ENCODE data around the gene LY6G6D.
A peak's percentile ranks its signal among the peaks of the same experiment; 100 is the strongest.
"Not testable (repeated sequence)": the region's sequence is repeated elsewhere in the genome, so short reads cannot be mapped to it uniquely, and the experiment has no call there.

The LY6G6D gene

DNA sequence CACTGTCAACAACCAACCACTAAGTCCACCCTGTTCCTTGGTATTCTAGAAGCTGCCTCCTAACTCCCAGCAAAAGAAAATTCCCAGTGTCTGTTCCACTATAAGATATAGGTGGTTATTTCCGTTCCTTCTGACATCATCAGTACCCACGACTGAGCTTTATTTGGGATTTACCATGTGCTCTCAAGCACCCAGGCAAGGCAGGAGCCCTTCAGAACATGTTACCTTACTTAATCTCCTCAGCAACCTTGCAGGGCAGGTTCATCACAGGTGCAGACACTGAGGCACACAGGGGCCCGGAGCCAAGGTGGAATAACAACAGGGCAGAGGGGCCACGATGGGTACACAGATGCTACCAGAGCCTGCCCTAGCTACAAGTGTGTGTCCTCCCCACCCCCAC lies 22.8 kb upstream of the LY6G6D start:
- DNase-seq (ENCODE audit: low read depth): no peak

- DNase-seq (ENCODE audit: low read depth): no peak
These were observed 22.3 kb upstream of the LY6G6D start for GRCh38 chr6:31692886-31693285.

GRCh38 chr6:31693535-31693934 lies 21.6 kb upstream of the LY6G6D start:
- DNase-seq (ENCODE audit: low read depth): no peak

DNA sequence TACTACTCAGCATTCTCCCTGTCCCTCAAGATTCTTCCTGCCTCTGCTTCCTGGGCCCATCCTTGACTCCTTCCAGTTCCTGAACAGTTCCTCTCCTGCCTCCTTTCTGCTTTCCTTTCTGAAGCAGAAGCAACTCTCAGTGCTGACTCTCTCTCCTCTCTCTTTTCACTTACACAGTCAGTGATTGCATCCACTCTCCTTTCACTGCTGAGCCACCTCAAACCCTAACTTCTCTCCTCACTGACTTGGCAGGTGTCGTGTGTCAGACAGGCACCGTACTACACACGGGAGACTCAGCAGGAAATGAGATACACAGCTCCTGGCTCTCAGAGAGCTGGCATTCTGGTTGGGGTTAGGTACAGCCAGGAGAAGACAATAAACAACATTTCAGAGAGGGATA lies 17.6 kb upstream of the LY6G6D start:
- no peak for DNase-seq (ENCODE audit: low read depth)

GRCh38 chr6:31700740-31701401 lies 14.3 kb upstream of the LY6G6D start:
- DNase-seq (ENCODE audit: low read depth): no peak

DNA sequence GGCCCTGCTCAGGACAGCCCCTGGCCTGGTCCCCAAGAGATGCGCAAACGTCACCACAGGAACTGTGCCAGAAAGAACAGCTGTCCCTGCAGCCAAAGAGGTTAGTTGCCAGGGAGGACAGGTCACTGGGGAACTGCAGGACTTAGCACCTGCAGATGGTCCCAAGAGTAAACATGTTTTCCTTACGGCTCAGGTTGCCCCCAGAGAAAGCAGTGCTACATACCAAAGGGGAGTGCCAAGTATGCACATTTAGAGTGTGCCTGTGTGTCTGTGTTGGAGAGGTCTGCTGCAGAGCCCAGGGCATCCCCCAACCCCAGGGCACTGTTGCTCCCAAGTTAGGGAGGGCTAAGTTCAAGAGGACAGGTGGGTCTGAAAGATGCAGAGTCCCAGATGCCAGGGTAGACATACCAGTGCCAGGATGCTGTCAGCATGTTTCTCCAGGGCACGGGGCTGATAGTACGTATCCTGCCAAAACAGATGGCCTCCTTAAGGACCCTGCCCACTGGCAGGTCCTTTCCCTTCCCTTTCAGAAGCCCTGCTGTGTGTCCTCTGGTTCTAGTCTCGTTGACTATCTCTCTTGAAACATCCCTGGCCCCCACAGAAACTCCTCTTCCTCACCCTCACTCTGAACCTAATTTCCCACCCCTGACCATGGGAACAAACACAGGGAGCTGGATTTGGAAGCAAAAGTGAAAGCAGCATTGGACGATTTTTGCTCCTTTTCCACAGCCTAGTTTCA lies 13.3 kb upstream of the LY6G6D start:
- DNase-seq (ENCODE audit: low read depth): no peak

GRCh38 chr6:31702405-31702818 lies 12.7 kb upstream of the LY6G6D start:
- peak; percentile 31 for DNase-seq (ENCODE audit: low read depth)

DNA sequence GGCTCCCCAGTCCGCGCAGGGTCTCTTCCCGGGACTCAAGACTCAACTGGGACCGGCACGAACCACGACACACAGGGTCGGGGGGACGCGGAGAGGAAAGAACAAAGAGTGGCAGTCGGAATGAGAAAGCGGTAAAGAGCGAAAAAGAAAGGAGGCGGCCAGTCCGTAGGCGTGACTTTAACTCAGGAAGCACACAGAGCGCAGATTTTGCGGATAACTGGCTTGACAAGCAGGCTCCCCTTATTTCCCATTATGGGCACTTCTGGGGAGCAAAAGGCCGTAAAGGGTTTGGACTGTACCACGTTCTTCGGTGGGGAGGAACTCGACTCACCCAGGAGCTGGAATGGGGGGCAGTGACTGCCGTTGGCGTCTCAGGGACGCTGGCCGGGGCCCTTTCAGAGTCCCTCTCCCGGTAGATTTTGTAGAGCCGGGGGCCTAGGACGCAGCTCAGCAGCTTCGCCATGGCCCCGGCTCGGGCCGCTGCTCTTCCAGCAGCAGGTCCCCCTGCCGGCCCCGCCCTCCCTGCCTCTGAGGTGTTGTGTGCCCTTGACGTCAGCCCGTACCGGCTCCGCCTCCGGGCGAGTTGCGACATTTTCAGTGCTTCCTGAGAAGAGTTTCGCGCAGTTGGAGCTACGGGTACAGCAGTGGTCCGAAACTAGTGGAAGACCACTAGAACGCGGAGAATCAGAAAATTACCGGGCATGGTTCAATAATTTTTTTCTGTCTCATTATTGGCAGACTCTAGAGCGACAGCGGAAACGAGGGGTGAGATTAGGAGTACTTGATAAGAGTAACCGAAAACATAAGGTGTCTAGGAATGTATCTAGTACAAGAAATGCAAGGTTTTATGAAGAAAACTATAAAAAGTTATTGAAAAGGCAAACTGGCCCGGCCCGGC lies 12.1 kb upstream of the LY6G6D start, which contains the start of gene ABHD16A:
Gene ABHD16A (minus strand): TSS at position 506 of the 898 bp plus-strand sequence. CDS start 43 bp downstream, at position 463.
- peak; percentile 98 for DNase-seq (ENCODE audit: low read depth)

DNA sequence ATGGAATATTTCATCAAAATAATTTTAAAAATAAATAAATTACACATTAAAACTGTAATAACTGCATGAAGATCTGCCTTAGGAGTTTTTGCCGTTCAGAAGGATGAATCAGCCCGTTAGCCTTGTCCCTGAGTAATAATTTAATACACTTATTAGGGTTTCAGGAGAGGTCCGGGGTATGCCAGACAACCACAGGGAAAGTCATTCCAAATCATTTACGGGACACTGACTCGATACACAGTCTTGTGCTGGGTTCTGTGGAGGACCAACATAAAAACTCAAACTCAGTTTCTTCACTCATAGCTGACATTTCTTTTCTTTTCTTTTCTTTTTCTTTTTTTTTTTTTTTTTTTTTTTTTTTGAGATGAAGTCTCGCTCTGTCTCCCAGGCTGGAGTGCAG lies 9.2 kb upstream of the LY6G6D start:
- DNase-seq (ENCODE audit: low read depth): no peak

DNA sequence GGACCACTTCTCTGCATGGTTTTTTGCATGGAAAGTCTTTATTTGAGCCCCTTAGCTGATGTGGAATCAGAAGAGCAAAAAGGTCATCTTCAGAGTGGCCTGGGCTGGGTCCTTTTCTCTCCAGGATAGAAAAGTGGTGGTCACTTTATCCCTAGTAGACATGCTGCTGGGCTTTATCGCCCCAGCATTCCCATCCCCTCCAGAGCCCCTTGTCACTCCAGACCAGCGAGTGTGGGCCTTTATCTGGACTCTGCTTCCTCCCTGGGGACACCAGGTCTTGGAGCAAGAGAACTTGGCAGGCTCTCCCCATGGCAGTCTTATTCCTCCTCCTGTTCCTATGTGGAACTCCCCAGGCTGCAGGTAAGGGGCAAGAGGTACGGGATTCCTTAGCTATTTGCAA lies 8.5 kb upstream of the LY6G6D start, which contains the start of gene LY6G6F:
Gene LY6G6F (plus strand): TSS at position 268 of the 400 bp plus-strand sequence. CDS start 41 bp downstream, at position 309.
- DNase-seq (ENCODE audit: low read depth): no peak

GRCh38 chr6:31707701-31708100 lies 7.4 kb upstream of the LY6G6D start:
- no peak for DNase-seq (ENCODE audit: low read depth)

DNA sequence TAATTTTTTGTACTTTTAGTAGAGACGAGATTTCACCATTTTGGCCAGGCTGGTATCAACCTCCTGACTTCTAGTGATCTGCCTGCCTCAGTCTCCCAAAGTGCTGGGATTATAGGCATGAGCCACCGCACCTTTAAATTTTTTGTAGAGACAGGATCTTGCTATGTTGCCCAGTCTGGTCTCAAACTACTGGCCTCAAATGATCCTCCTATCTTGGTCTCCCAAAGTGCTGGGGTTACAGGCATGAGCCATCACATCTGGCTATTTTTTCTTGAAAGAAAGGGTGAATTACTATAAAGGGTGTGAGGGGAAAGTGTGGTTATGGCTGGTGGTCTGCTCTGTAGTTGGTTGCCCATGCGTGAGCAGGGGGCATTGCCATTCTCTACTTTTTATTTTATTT lies 6.9 kb upstream of the LY6G6D start:
- DNase-seq (ENCODE audit: low read depth): no peak

DNA sequence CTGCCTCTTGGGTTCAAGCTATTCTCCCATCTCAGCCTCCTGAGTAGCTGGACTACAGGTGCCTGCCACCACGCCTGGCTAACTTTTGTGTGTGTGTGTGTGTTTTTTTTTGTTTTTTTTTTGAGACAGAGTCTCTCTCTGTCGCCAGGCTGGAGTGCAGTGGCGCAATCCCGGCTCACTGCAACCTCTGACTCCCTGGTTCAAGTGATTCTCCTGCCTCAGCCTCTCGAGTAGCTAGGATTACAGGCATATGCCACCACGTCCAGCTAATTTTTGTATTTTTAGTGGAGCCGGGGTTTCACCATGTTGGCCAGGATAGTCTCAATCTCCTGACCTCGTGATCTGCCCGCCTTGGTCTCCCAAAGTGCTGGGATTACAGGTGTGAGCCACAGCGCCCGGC lies 6.0 kb upstream of the LY6G6D start:
- not testable (repeated sequence) for DNase-seq (ENCODE audit: low read depth)

GRCh38 chr6:31710523-31711219 lies 4.5 kb upstream of the LY6G6D start:
- no peak for DNase-seq (ENCODE audit: low read depth)

DNA sequence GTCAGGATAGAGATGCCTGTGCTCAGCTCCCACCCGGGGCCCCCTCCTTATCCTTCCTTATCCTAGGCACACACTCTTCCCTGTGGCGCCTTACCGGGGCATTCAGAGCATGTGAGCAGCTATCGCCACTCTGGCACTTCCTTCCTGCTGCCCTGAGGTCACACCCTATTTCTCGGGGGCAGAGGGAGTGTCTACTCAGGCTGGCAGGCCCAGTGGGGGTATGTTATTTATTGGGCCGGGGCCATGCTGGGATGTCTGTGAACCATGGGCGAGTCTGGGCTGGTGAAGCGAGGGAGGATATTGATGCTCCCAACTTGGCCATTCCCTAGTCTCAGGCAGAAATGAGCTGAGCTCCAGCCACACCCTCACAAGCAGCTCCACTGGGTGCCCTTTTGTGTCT lies 3.9 kb upstream of the LY6G6D start:
- no peak for DNase-seq (ENCODE audit: low read depth)

- no peak for DNase-seq (ENCODE audit: low read depth)
These were observed 2.9 kb upstream of the LY6G6D start for GRCh38 chr6:31712296-31712695.

DNA sequence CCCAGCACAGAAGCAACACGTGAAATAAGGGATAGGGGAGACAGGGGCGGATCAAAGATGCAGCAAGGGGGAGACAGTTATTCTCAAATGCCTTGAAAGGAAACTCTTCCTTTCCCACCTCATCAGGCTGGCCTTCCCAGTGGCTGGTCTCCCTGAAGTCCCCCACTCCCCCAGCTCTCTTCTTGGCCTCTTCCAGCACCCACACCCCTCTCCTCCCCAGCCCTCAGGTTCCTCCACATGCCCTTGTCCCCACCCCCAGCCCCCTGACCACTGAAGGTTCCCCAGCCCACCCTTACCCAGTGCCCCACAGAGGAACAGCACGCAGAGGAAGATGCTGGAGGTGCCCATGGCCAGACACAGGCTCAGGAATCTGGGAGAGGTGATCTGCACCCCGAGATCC lies 1.7 kb upstream of the LY6G6D start:
- no peak for DNase-seq (ENCODE audit: low read depth)

DNA sequence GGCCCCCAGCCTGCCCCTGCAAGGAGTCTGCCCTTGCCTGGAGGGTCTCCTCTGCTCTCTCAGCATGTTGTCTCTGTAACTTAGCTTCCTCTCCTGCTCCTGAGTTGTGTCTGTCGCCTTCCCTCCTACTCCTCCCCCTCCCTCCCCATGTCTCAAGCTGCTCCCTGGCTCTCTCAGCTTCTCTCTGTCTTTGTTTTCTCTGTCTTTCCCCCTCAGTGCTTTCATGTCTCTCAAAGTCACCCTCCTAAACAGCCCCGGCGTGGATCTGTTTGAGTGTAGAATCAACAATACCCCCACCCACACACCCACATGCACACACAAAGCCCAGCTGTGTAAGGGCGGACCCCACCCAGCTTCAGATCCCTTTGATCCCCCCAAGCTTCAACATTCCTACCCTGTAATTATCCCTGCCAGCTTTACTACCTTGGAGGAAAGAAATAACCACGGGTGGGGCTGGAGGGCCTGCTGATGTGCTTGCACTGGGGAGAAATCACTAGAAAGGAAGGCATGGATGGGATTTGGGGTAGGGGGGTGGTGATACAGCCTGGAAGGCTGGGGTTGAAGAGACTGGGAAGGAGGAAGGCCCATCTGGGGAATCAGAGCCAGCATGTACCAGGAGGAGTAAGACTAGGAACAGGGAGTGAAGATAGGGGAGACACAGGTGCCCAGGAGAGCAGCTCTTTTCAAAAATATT lies 1.0 kb upstream of the LY6G6D start:
- DNase-seq (ENCODE audit: low read depth): no peak

GRCh38 chr6:31717499-31718222 lies 2.5 kb downstream of the LY6G6D start:
- no peak for DNase-seq (ENCODE audit: low read depth)

DNA sequence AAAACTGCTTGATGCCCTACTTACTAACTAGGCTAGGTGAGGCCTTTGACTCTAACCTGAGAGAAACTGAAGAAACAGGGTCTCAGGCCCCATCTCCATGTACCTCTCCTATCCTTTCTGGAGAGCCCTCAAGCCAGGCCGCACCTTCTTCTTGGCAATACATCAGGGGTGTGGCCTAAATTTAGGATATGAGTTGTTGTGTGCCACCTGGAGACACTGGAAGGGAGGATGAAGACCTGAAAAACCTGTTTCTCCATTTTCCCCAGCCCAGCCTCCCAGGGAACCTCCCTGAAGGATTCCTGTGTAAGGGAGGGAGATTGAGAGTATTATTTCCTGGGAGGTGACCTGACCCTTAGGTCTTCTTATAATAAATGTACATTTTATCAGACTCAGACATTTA lies 3.1 kb downstream of the LY6G6D start:
- DNase-seq (ENCODE audit: low read depth): no peak

DNA sequence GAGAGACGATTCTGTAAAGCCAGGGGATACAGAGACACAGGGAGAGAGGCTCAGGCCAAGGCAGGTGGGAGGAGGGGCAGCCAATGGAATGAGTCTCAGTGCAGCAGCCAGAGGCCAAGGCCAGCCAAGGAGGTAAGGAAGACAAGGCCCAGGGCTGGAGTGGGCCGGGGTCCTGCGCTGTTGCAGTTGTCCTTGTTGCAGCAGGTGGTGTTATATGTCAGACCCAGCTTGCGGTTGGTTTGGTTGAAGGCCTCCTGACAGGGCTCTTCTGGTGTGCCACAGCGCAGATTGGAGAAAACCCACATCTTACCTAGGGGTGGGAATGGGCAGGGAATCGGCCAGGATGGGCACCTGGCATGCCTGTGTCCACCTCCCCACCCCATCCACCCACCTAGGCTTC lies 3.9 kb downstream of the LY6G6D start:
- DNase-seq (ENCODE audit: low read depth): no peak
